Sigmoid colon (tissue), 7 donors: Measurements from ENCODE around the gene FEV. TPM values are rescaled to one million over a fixed set of nuclear protein-coding genes. Genes with fewer than 3 reads are reported as not detected.
A peak's percentile ranks its signal among the peaks of the same experiment; 100 is the strongest.

Experiments used
- DNase-seq: peaks from one replicate; pipeline ENCODE4 v3.0.0-alpha.2; 2019
- H3K27ac ChIP-seq, 4 donors: fragments of 200-600 bp; sonication (generic); one replicate each; pipeline ENCODE4 v1.5.1; 2016 to 2019; ENCODE audit warnings: mild to moderate bottlenecking in 1 of 4
- H3K27me3 ChIP-seq, 3 donors: fragments of 200-600 bp; sonication (generic); one replicate each; pipeline ENCODE4 v1.5.1; 2019; ENCODE audit warnings: mild to moderate bottlenecking in 1 of 3
- H3K36me3 ChIP-seq, 4 donors: fragments of 200-600 bp; sonication (generic); one replicate each; pipeline ENCODE4 v1.5.1; 2016 to 2019
- H3K4me1 ChIP-seq, 4 donors: fragments of 200-600 bp; sonication (generic); one replicate each; pipeline ENCODE4 v1.5.1; 2017 to 2019
- H3K4me3 ChIP-seq, 4 donors: fragments of 200-600 bp; sonication (generic); one replicate each; pipeline ENCODE4 v1.5.1; 2017 to 2019; ENCODE audit warnings: mild to moderate bottlenecking in 2 of 4, moderate library complexity in 1 of 4
- H3K9me3 ChIP-seq, 4 donors: fragments of 200-600 bp in 3 of 4; sonication (generic) in 3 of 4; one replicate each; pipeline versions ENCODE4 v1.5.1 to v1.6.1; 2013 to 2019
- CTCF ChIP-seq, 4 experiments: fragments of 450-650 bp in 3 of 4; fragments of 200-600 bp in 1 of 4; IDR thresholded peaks; one replicate each; pipeline ENCODE4 v1.5.1; 2016 to 2019; ENCODE audit warnings: antibody characterized with exemption in 4 of 4, mild to moderate bottlenecking in 3 of 4, moderate library complexity in 2 of 4
- EP300 ChIP-seq, 4 donors: sonication (generic); formaldehyde crosslinking; IDR thresholded peaks; one replicate each; pipeline ENCODE4 v1.6.1; 2017; ENCODE audit warnings: antibody characterized with exemption in 4 of 4
- POLR2A ChIP-seq, 2 donors: fragments of 450-650 bp; IDR thresholded peaks; one replicate each; pipeline ENCODE4 v1.6.1; 2016; ENCODE audit warnings: antibody characterized with exemption in 2 of 2, mild to moderate bottlenecking in 2 of 2, moderate library complexity in 2 of 2
- POLR2AphosphoS5 ChIP-seq, 4 donors: sonication (generic); formaldehyde crosslinking; IDR thresholded peaks; one replicate each; pipeline ENCODE4 v1.6.1; 2017; ENCODE audit warnings: antibody characterized with exemption in 4 of 4
- WGBS, 2 donors: extraction: QIAGEN DNeasy Blood & Tissue Kit; methylation state at CpG; one replicate each; pipeline ENCODE4 v1.1.7; 2013; 5-methylcytosine and 5-hydroxymethylcytosine counted together
- intact Hi-C: fragments of 100-400 bp; cut with DNase I; formaldehyde crosslinking; loops from one replicate; pipeline ENCODE4 v1.15.1; 2023
- polyA plus RNA-seq, 3 donors: library from polyadenylated mRNA; stranded (reverse); fragments of 200-250 nt; gene quantifications; one replicate each; pipeline ENCODE4 v1.2.3, GENCODE V29; 2013
- total RNA-seq, 4 donors: library from RNA; depleted of rRNA; stranded (reverse); fragments of >200 nt; gene quantifications; one replicate each; pipeline ENCODE4 v1.1.0, GENCODE V29; 2016
- donor health status: healthy with polysubstance abuse.
- donor health status: Bipolar disorder and iron deficiency.
- donor health status: healthy.

The FEV gene
- total and polyA plus RNA-seq, 7 donors, result 0.71 to 6.0 (median 0.77) TPM; not detected in 4

GRCh38 chr2:219002395-219003266 lies 17.6 kb upstream of the FEV start:
- H3K4me3 ChIP-seq, result peak overlapping the region in 1 of 4 donors; percentile 8
- intact Hi-C loops, result no loop called here
- TF ChIP-seq CTCF (IDR thresholded peaks at IDR 0.05) (peak in 1 of 4 experiments; percentile 40), POLR2AphosphoS5 (IDR thresholded peaks at IDR 0.05) (no peak)
- H3K36me3 ChIP-seq, result no peaks in the 10 kb centered on the region
- H3K27me3 ChIP-seq, result peaks cover 28 to 95% (median 63%) of the 10 kb centered on the region in 3 donors
- peaks cover 0 to 23% (median 21%) of the 10 kb centered on the region in 4 donors for H3K4me1 ChIP-seq
- no peak for DNase-seq
- no peaks in the 10 kb centered on the region for H3K9me3 ChIP-seq
- 1 to 3% methylated on average over 72 of the region's 72 CpGs for WGBS, 2 donors
- H3K27ac ChIP-seq, result no peak overlapping the region

DNA sequence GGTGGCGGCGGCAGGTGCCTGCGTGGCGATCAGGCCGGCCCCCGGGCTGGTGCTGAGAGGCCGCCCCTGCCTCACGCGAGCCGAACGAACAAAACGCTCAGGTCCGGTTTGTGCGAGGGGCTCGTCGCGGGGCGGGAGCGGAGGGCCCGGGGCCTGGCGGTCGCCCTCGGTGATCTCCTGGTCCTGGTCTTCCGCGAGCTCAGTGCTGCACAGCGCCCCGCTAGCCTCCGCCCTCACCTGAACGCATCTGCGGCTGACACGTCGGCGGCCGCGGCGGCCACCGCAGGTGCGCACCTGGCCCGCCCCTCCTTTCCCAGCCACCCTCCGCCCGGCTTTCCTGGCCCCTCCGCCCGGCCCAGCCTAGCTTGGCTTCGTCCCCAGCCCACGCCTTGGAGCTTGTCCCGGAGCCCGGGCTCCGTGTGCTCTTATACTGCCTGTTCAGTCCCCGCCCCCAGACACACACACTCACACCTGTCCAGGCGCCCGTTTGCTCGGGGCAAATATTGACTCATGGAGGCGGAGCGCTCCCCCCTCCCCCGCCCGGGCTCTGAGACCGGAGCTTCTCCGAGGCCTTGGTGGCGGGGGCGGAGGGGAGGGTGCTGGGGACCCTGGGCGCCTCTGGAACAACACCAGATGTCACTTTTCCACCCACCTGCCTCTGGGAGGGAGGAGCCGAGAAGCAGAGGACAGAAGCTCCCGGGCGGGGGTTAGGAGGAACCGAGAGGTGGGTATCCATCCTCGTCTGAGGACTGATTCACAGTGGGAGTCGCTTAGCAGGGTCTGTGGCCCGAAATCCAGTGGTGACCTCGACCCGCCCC lies 16.8 kb upstream of the FEV start:
- DNase-seq, result no peak
- Histone ChIP-seq H3K27ac (no peak overlapping the region), H3K4me3 (no peak overlapping the region), H3K4me1 (peaks cover 0 to 23% (median 21%) of the 10 kb centered on the region in 4 donors), H3K9me3 (no peaks in the 10 kb centered on the region), H3K36me3 (no peaks in the 10 kb centered on the region), H3K27me3 (peaks cover 28 to 96% (median 72%) of the 10 kb centered on the region in 3 donors)
- intact Hi-C loops, result no loop called here
- TF ChIP-seq POLR2A (IDR thresholded peaks at IDR 0.05) (peak in 1 of 2 donors; percentile 73), POLR2AphosphoS5 (IDR thresholded peaks at IDR 0.05) (peak in 1 of 4 donors; percentile 60), CTCF (IDR thresholded peaks at IDR 0.05) (no peak), EP300 (IDR thresholded peaks at IDR 0.05) (no peak)
- 1 to 2% methylated on average over 70 of the region's 70 CpGs for WGBS, 2 donors

DNA sequence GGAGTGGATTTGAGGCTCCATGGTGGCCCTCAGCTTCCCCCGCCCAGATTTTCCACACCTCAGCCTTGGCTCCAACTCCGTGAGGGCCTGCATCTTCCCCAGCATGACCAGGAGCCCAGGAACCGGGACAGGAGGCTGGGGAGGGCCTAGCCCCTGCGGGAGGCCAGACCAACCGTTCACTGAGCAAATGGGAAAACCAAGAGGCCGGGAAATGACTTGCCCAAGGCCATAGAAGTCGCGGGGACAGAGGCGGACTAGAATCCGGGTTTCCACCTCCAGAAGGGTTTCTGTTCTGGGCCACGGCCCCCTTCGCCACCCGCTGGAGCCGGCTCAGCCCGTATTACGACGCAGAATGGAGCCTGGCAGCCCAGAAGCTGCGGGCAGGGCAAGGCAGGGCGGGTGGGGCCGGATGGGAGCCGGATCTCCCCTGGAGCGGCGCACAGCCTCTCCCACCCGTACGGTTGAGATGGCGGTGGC lies 16.2 kb upstream of the FEV start:
- Histone ChIP-seq H3K27me3 (peaks cover 34 to 98% (median 75%) of the 10 kb centered on the region in 3 donors), H3K4me3 (no peak overlapping the region)

GRCh38 chr2:219000569-219000960 lies 15.6 kb upstream of the FEV start:
- no peak for DNase-seq
- Histone ChIP-seq H3K36me3 (no peaks in the 10 kb centered on the region), H3K9me3 (no peaks in the 10 kb centered on the region), H3K4me3 (no peak overlapping the region), H3K4me1 (peaks cover 0 to 33% (median 30%) of the 10 kb centered on the region in 4 donors), H3K27ac (no peak overlapping the region), H3K27me3 (peaks cover 35 to 98% (median 73%) of the 10 kb centered on the region in 3 donors)
- TF ChIP-seq POLR2AphosphoS5 (IDR thresholded peaks at IDR 0.05), result no peak
- no peak for TF ChIP-seq EP300 (IDR thresholded peaks at IDR 0.05)
- TF ChIP-seq POLR2A (IDR thresholded peaks at IDR 0.05), result no peak
- no peak for TF ChIP-seq CTCF (IDR thresholded peaks at IDR 0.05)
- WGBS, 2 donors, result 20 to 24% methylated on average over 8 of the region's 8 CpGs
- intact Hi-C loops, result no loop called here

More for the DNA sequence above, 16.2 kb upstream of the FEV start:
- WGBS, 2 donors, result 3 to 7% methylated on average over 26 of the region's 26 CpGs
- Histone ChIP-seq H3K4me1 (peaks cover 0 to 27% (median 24%) of the 10 kb centered on the region in 4 donors), H3K36me3 (no peaks in the 10 kb centered on the region), H3K27ac (no peak overlapping the region), H3K9me3 (no peaks in the 10 kb centered on the region)
- no peak for DNase-seq
- intact Hi-C loops, result no loop called here
- TF ChIP-seq EP300 (IDR thresholded peaks at IDR 0.05), result no peak
- TF ChIP-seq POLR2A (IDR thresholded peaks at IDR 0.05), result no peak
- TF ChIP-seq POLR2AphosphoS5 (IDR thresholded peaks at IDR 0.05), result no peak
- TF ChIP-seq CTCF (IDR thresholded peaks at IDR 0.05), result no peak
